K562 treated with DMSO at 1 percent for 48 hours (cell line): ENCODE measurements around the gene TEAD1. TPM values are rescaled to one million over a fixed set of nuclear protein-coding genes. Genes with fewer than 3 reads are reported as not detected.

Source experiments
- total RNA-seq: library from RNA; unstranded; fragments of 300-600 nt; gene quantifications from 2 replicates; pipeline ENCODE4 v1.2.3, GENCODE V29; 2022; ENCODE audit warnings: low replicate concordance; ENCODE audit errors: extremely low read depth

TEAD1 gene
- total RNA-seq: not detected in 2 replicates

DNA sequence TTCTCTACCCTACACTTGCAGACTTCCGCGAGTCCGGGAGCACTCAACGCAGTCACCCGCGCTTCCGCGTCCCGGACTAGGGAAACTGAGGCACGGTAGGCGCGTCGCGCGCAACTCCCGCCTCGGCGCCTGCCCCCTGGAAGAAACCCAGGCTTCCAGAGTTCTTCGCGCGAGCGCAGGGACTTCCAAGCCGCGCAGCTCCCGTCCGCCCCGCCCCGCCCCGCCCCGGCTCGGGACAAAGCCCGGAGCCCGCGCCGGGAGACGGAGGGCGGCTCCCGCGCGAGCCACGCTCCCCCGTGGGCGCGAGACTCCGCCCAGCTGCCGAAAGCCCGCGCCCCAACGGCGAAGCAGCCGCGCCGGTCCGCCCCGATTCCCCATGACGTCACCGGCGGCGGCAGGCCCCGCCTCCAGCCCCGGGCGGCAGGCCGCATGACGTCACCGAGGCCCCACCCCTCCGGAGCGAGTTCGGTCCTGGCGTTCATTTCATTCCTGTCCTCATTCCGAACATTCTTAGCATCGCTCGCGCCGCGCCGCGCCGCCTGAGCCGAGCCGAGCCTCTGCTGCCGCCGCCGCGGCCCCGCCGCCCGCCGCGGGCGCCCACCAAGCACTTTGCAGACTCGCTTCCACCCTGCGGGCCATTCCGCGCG is at the start of gene TEAD1:
Gene TEAD1 (plus strand): TSS at position 498 of the 647 bp plus-strand sequence.

